Liver (tissue), 9 donors: Measurements from ENCODE around the gene CAGE1. TPM values are rescaled to one million over a fixed set of nuclear protein-coding genes. Genes with fewer than 3 reads are reported as not detected.

Source experiments
- DNase-seq: peaks from one replicate; pipeline ENCODE4 v3.0.0-alpha.2; 2017; ENCODE audit warnings: low spot score
- H3K27ac ChIP-seq, 2 donors: one replicate each; pipeline ENCODE4 v1.7.0; 2013; ENCODE audit warnings: inconsistent platforms in 2 of 2, low read length in 2 of 2, control low read depth in 1 of 2, low read depth in 1 of 2, mild to moderate bottlenecking in 1 of 2
- H3K27me3 ChIP-seq, 4 donors: one replicate each; pipeline versions ENCODE4 v1.6.1 to v1.7.0; 2013; ENCODE audit warnings: low read length in 3 of 4, inconsistent platforms in 1 of 4, mild to moderate bottlenecking in 1 of 4, moderate library complexity in 1 of 4; ENCODE audit not compliant: control insufficient read depth in 4 of 4, insufficient read depth in 4 of 4
- H3K36me3 ChIP-seq, 4 donors: one replicate each; pipeline versions ENCODE4 v1.6.1 to v1.7.0; 2013; ENCODE audit warnings: low read length in 3 of 4, mild to moderate bottlenecking in 3 of 4, low read depth in 1 of 4, moderate library complexity in 1 of 4; ENCODE audit not compliant: control insufficient read depth in 4 of 4, insufficient read depth in 3 of 4
- H3K4me1 ChIP-seq, 4 donors: one replicate each; pipeline versions ENCODE4 v1.6.1 to v1.7.0; 2013; ENCODE audit warnings: low read length in 3 of 4, mild to moderate bottlenecking in 3 of 4, moderate library complexity in 1 of 4; ENCODE audit not compliant: control insufficient read depth in 4 of 4, insufficient read depth in 4 of 4
- H3K4me3 ChIP-seq, 3 donors: one replicate each; pipeline versions ENCODE4 v1.6.1 to v1.7.0; 2013; ENCODE audit warnings: low read length in 3 of 3, control low read depth in 1 of 3, low read depth in 1 of 3, mild to moderate bottlenecking in 1 of 3
- H3K9ac ChIP-seq, 2 donors: one replicate each; pipeline ENCODE4 v1.7.0; 2013; ENCODE audit warnings: low read length in 2 of 2, mild to moderate bottlenecking in 2 of 2, moderate library complexity in 2 of 2, control low read depth in 1 of 2, low read depth in 1 of 2
- H3K9me3 ChIP-seq, 4 donors: one replicate each; pipeline versions ENCODE4 v1.6.1 to v1.7.0; 2013; ENCODE audit warnings: low read length in 3 of 4; ENCODE audit not compliant: control insufficient read depth in 4 of 4
- ATF3 ChIP-seq: IDR thresholded peaks from 2 replicates; pipeline ENCODE4 v1.6.1; 2016; ENCODE audit warnings: antibody characterized with exemption
- EGR1 ChIP-seq, 2 donors: IDR thresholded peaks; 2 replicates each; pipeline ENCODE4 v1.6.1; 2016 to 2018; ENCODE audit warnings: antibody characterized with exemption in 2 of 2, low read depth in 2 of 2
- FOXA1 ChIP-seq: IDR thresholded peaks from 2 replicates; pipeline ENCODE4 v1.6.1; 2016; ENCODE audit warnings: antibody characterized with exemption
- FOXA2 ChIP-seq: IDR thresholded peaks from 2 replicates; pipeline ENCODE4 v1.6.1; 2016; ENCODE audit warnings: antibody characterized with exemption
- GABPA ChIP-seq, 2 donors: IDR thresholded peaks in 1 of 2; conservative IDR thresholded peaks in 1 of 2; 2 replicates each; pipeline ENCODE4 v1.6.1; 2016; ENCODE audit warnings: antibody characterized with exemption in 2 of 2, mild to moderate bottlenecking in 1 of 2, moderate library complexity in 1 of 2
- HNF4A ChIP-seq, 2 donors: conservative IDR thresholded peaks; 2 replicates each; pipeline ENCODE4 v1.6.1; 2016; ENCODE audit warnings: antibody characterized with exemption in 2 of 2, mild to moderate bottlenecking in 2 of 2
- HNF4G ChIP-seq: IDR thresholded peaks from 2 replicates; pipeline ENCODE4 v1.6.1; 2016; ENCODE audit warnings: antibody characterized with exemption
- JUND ChIP-seq, 2 donors: IDR thresholded peaks; 2 replicates each; pipeline ENCODE4 v1.6.1; 2016; ENCODE audit warnings: antibody characterized with exemption in 2 of 2
- NR2F2 ChIP-seq: IDR thresholded peaks from 2 replicates; pipeline ENCODE4 v1.6.1; 2016; ENCODE audit warnings: antibody characterized with exemption
- RAD21 ChIP-seq, 2 donors: IDR thresholded peaks; 2 replicates each; pipeline ENCODE4 v1.6.1; 2016; ENCODE audit warnings: antibody characterized with exemption in 2 of 2, mild to moderate bottlenecking in 2 of 2
- RXRA ChIP-seq, 2 donors: IDR thresholded peaks; 2 replicates each; pipeline ENCODE4 v1.6.1; 2017 to 2018; ENCODE audit warnings: antibody characterized with exemption in 2 of 2, mild to moderate bottlenecking in 1 of 2
- SP1 ChIP-seq: IDR thresholded peaks from 2 replicates; pipeline ENCODE4 v1.6.1; 2018; ENCODE audit warnings: antibody characterized with exemption, mild to moderate bottlenecking
- TAF1 ChIP-seq: conservative IDR thresholded peaks from 2 replicates; pipeline ENCODE4 v1.6.1; 2016; ENCODE audit warnings: antibody characterized with exemption, mild to moderate bottlenecking
- YY1 ChIP-seq: IDR thresholded peaks from 2 replicates; pipeline ENCODE4 v1.6.1; 2016; ENCODE audit warnings: antibody characterized with exemption, mild to moderate bottlenecking
- ZBTB33 ChIP-seq: IDR thresholded peaks from 2 replicates; pipeline ENCODE4 v1.6.1; 2016; ENCODE audit warnings: antibody characterized with exemption
- WGBS: extraction: QIAGEN DNeasy Blood & Tissue Kit; methylation state at CpG from one replicate; pipeline ENCODE4 v1.1.7; 2013; 5-methylcytosine and 5-hydroxymethylcytosine counted together
- polyA plus RNA-seq, 2 donors: library from polyadenylated mRNA; stranded (reverse) in 1 of 2; unstranded in 1 of 2; fragments of 200-250 nt in 1 of 2; fragments of >200 nt in 1 of 2; fragmentation: Nextera tagmentation in 1 of 2; extraction: Ambion mirVana in 1 of 2; gene quantifications; one replicate each; pipeline versions ENCODE4 v1.2.1 to v1.2.3, GENCODE V29; 2013 to 2015
- total RNA-seq, 2 donors: library from RNA; depleted of rRNA; stranded (reverse); fragments of >200 nt; gene quantifications; one replicate each; pipeline ENCODE4 v1.2.3, GENCODE V29; 2014
- TF ChIP-seq, protein P1 (sequence below): IDR thresholded peaks from 2 replicates; pipeline ENCODE4 v1.6.1; 2016; ENCODE audit warnings: antibody characterized with exemption, mild to moderate bottlenecking
- TF ChIP-seq, protein P2 (sequence below): IDR thresholded peaks from 2 replicates; pipeline ENCODE4 v1.6.1; 2016; ENCODE audit warnings: antibody characterized with exemption
- donor health status: healthy.
- donor health status: healthy.
- donor health status: healthy.
- donor health status: healthy.
- donor health status: healthy.

Gene CAGE1
- total and polyA plus RNA-seq, 4 donors: 0.08 TPM; not detected in 3

GRCh38 chr6:7410851-7411250 lies 21.3 kb upstream of the CAGE1 start:
- H3K9ac ChIP-seq: no peak overlapping the region
- no peak overlapping the region for H3K4me3 ChIP-seq
- DNase-seq: no peak
- peaks cover 12 to 61% (median 40%) of the 10 kb centered on the region in 4 donors for H3K36me3 ChIP-seq
- TF ChIP-seq GABPA (IDR thresholded peaks at IDR 0.05 in 1 of 2, conservative IDR thresholded peaks at IDR 0.05 in 1 of 2): no peak
- no peak for TF ChIP-seq RXRA (IDR thresholded peaks at IDR 0.05)
- TF ChIP-seq JUND (IDR thresholded peaks at IDR 0.05): no peak
- TF ChIP-seq SP1: no peak
- no peak for TF ChIP-seq ATF3
- TF ChIP-seq RAD21 (IDR thresholded peaks at IDR 0.05): no peak
- TF ChIP-seq YY1: no peak
- no peak for TF ChIP-seq FOXA2
- no peak for TF ChIP-seq HNF4A (conservative IDR thresholded peaks at IDR 0.05)
- no peak for TF ChIP-seq TAF1
- TF ChIP-seq EGR1 (IDR thresholded peaks at IDR 0.05; ENCODE audit: low read depth in 2 of 2): no peak
- TF ChIP-seq, protein P1, sequence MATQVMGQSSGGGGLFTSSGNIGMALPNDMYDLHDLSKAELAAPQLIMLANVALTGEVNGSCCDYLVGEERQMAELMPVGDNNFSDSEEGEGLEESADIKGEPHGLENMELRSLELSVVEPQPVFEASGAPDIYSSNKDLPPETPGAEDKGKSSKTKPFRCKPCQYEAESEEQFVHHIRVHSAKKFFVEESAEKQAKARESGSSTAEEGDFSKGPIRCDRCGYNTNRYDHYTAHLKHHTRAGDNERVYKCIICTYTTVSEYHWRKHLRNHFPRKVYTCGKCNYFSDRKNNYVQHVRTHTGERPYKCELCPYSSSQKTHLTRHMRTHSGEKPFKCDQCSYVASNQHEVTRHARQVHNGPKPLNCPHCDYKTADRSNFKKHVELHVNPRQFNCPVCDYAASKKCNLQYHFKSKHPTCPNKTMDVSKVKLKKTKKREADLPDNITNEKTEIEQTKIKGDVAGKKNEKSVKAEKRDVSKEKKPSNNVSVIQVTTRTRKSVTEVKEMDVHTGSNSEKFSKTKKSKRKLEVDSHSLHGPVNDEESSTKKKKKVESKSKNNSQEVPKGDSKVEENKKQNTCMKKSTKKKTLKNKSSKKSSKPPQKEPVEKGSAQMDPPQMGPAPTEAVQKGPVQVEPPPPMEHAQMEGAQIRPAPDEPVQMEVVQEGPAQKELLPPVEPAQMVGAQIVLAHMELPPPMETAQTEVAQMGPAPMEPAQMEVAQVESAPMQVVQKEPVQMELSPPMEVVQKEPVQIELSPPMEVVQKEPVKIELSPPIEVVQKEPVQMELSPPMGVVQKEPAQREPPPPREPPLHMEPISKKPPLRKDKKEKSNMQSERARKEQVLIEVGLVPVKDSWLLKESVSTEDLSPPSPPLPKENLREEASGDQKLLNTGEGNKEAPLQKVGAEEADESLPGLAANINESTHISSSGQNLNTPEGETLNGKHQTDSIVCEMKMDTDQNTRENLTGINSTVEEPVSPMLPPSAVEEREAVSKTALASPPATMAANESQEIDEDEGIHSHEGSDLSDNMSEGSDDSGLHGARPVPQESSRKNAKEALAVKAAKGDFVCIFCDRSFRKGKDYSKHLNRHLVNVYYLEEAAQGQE: no peak
- no peak for TF ChIP-seq HNF4G
- no peak for TF ChIP-seq ZBTB33
- TF ChIP-seq FOXA1: no peak
- no peaks in the 10 kb centered on the region for H3K27me3 ChIP-seq
- H3K9me3 ChIP-seq: no peaks in the 10 kb centered on the region
- 94% methylated on average over 4 of the region's 4 CpGs for WGBS
- H3K27ac ChIP-seq: no peak overlapping the region
- no peaks in the 10 kb centered on the region for H3K4me1 ChIP-seq

GRCh38 chr6:7409740-7410139 lies 20.2 kb upstream of the CAGE1 start:
- no peak overlapping the region for H3K9ac ChIP-seq
- H3K4me3 ChIP-seq: no peak overlapping the region
- peaks cover 10 to 55% (median 37%) of the 10 kb centered on the region in 4 donors for H3K36me3 ChIP-seq
- WGBS: 86% methylated on average over 6 of the region's 6 CpGs
- peaks cover 0 to 2% (median under 1%) of the 10 kb centered on the region in 4 donors for H3K4me1 ChIP-seq
- DNase-seq: no peak
- no peaks in the 10 kb centered on the region for H3K9me3 ChIP-seq
- no peaks in the 10 kb centered on the region for H3K27me3 ChIP-seq
- no peak overlapping the region for H3K27ac ChIP-seq
- TF ChIP-seq SP1 (no peak), HNF4A (conservative IDR thresholded peaks at IDR 0.05) (no peak), ZBTB33 (no peak), RAD21 (IDR thresholded peaks at IDR 0.05) (no peak), TAF1 (no peak), NR2F2 (no peak), GABPA (IDR thresholded peaks at IDR 0.05 in 1 of 2, conservative IDR thresholded peaks at IDR 0.05 in 1 of 2) (no peak), RXRA (IDR thresholded peaks at IDR 0.05) (no peak), FOXA2 (no peak), FOXA1 (no peak), JUND (IDR thresholded peaks at IDR 0.05) (no peak)
- TF ChIP-seq, protein P2, sequence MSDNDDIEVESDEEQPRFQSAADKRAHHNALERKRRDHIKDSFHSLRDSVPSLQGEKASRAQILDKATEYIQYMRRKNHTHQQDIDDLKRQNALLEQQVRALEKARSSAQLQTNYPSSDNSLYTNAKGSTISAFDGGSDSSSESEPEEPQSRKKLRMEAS: no peak
